Hepatocyte (in vitro differentiated cells): Measurements from ENCODE around the gene DMC1.
"Not testable (repeated sequence)": the region's sequence is repeated elsewhere in the genome, so short reads cannot be mapped to it uniquely, and the experiment has no call there.

Experiments
- EZH2 ChIP-seq: fragments of 200-600 bp; sonication (generic); IDR thresholded peaks from 2 replicates; pipeline ENCODE4 v1.6.1; 2016; ENCODE audit warnings: antibody characterized with exemption, mild to moderate bottlenecking, borderline replicate concordance
- EZH2phosphoT487 ChIP-seq: fragments of 200-600 bp; sonication (generic); IDR thresholded peaks from one replicate; pipeline ENCODE4 v1.6.1; 2018; ENCODE audit warnings: antibody characterized with exemption, mild to moderate bottlenecking, low read depth, moderate library complexity; ENCODE audit not compliant: unreplicated experiment, severe bottlenecking
- TF ChIP-seq, protein P1 (sequence below): fragments of 200-600 bp; sonication (generic); IDR thresholded peaks from 2 replicates; pipeline ENCODE4 v1.5.1; 2016; ENCODE audit warnings: antibody characterized with exemption, mild to moderate bottlenecking; ENCODE audit not compliant: poor library complexity

DNA sequence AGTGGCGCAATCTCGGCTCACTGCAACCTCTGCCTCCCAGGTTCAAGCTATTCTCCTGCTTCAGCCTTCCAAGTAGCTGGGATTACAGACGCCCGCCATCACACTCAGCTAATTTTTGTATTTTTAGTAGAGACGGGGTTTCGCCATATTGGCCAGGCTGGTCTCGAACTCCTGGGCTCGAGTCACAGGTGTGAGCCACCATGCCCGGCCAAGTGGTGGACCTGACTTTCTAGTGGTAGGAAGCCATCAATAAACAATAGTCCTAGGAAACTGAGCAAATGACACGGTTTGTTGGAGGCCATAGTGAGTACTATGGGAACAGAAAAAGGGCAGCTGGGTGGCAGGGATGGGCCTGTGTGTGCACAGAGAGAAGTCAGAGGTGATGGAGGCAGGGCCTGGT is 99.8 kb downstream of the DMC1 start:
- TF ChIP-seq, protein P1, sequence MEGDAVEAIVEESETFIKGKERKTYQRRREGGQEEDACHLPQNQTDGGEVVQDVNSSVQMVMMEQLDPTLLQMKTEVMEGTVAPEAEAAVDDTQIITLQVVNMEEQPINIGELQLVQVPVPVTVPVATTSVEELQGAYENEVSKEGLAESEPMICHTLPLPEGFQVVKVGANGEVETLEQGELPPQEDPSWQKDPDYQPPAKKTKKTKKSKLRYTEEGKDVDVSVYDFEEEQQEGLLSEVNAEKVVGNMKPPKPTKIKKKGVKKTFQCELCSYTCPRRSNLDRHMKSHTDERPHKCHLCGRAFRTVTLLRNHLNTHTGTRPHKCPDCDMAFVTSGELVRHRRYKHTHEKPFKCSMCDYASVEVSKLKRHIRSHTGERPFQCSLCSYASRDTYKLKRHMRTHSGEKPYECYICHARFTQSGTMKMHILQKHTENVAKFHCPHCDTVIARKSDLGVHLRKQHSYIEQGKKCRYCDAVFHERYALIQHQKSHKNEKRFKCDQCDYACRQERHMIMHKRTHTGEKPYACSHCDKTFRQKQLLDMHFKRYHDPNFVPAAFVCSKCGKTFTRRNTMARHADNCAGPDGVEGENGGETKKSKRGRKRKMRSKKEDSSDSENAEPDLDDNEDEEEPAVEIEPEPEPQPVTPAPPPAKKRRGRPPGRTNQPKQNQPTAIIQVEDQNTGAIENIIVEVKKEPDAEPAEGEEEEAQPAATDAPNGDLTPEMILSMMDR = not testable (repeated sequence)
- not testable (repeated sequence) for TF ChIP-seq EZH2, EZH2phosphoT487
